Forelimb muscle (tissue), 1 donor: ENCODE results near the gene IPPK. TPM values are rescaled to one million over a fixed set of nuclear protein-coding genes. Genes with fewer than 3 reads are reported as not detected.

ENCODE experiments used
- DNase-seq: peaks from one replicate; pipeline ENCODE4 v3.0.0-alpha.2; 2013; ENCODE audit warnings: low read depth
- polyA plus RNA-seq: library from polyadenylated mRNA; unstranded; fragments of 120-200 nt; gene quantifications from one replicate; pipeline ENCODE4 v1.2.1, GENCODE V29; 2013; ENCODE audit not compliant: insufficient read length

The IPPK gene
- polyA plus RNA-seq, 1 donor: 7.2 TPM

DNA sequence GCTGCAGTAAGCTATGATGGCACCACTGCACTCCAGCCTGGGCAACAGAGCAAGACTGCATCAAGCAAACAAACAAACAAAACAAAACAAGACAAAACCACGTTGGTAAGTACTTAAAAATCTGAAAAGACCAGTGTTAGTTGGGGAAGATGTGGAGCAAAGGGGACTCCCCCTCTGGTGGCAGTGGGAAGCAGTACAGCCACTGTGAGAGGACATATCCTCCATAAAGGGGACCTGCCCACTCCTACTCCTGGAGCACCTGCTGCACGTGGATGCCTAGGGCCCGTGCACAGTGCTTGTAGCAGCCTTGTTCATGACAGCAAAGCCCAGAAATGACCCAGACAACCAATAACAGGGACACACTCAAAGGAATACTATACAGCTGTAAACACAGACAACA, 17.0 kb upstream of the IPPK start:
- DNase-seq: no peak

DNA sequence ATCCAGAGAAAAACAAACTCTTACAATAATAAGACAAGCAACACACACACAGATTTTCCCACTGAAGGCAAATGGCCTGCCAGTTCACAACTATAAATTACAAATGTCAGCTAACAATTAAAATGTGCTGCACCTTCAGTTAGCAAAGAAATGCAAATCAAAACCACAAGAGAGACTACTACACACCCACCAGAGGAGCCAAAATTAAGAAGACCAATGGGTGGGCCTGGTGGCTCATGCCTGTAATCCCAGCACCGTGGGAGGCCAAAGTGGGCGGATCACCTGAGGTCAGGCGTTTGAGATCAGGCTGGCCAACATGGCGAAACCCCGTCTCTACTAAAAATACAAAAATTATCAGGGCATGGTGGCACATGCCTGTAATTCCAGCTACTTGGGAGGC, 15.1 kb upstream of the IPPK start:
- no peak for DNase-seq

DNA sequence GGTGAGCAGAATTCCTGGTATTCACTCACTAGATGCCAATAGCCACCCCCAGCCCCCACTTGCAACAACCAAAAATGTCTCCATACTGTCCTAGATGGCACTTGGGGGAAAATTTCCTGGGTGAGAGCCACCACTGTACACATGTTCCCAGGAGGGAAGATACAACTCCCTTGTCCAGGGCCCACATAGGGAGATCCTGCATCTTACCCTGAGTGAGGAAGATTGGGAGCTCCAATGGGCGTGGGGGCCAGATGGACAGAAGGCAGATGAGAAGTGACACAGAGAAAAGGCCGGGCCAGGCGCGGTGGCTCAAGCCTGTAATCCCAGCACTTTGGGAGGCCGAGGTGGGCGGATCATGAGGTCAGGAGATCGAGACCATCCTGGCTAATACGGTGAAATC, 12.3 kb upstream of the IPPK start:
- DNase-seq: no peak

DNA sequence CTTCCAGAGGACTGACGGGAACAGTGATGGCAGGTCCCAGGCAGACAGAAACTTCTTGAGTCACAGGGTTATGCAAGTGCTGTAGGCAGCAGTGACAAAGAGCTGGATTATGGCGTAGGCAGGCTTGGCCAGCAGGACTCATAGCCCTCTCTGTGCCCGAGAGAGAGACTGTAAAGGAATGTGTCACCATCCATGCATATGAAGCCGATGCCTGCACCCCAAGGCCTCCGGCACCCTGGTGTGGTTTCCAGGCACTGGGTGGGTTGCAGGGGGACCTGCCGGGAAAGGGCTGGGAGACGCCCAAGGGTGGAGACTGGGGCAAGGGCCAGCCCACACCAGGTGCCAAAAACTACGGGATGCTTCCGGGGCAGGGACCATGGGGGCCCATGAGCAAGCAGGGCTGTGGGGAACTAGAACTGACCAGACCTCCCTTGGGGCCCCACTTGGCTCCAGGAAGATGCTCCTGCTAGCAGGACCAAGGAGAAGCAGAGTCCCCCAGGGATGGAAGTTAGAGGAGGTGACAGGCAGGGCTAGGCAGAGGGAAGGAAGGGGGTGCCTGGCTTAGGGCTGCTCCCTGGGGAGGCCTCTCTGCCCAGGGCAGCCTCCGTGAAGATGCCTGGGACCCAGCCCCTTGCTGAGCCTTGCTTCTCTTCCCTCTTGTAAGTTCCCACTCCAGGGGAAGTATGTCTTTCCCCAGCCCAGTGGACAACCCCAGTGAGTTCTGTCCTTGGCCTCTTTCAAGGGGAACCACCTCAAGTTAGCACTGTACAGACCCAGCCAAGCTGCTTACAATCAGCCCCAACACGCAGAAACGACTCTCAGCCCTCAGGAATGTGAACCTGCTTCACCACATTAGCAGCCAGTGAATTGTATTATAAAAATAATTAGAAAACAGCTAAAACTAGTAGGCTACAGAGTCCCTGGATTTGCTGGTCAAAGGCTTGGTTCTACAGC, 10.5 kb upstream of the IPPK start:
- no peak for DNase-seq

DNA sequence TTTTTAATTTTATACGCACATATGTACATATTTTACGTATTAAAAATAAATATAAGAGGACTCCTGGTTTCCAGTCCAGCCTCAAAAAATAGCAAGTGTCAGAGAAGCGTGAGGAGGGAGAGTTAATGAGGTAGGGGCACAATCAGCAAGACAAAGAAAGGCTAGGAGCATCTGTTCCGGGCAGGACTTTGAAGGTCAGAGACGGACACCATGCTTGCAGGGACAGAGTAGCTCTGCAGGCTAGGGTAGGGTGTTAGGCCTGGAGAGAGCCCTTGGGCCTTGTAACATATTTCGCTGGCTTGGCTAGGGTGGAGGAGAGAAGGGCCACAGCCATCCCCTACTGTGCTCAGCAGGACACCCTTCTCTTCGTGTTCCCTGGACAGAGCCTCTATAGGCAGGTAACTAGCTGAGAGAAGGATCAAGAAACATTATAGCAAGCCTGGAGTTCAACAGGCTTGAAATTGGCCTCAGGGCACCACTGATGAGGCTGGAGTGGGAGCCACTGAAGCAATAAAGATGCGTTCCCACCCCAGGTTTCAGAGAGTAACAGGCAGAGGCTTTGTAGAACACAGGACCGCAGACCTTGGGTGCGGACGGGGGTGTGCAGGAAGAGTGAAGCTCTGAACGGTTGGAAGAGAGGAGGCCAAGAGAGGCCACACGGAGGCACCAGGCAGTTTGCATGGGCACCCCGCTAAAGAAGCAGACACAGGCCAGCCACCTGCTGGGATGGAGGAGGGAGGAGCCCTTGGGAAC, 9.7 kb upstream of the IPPK start:
- DNase-seq: no peak

DNA sequence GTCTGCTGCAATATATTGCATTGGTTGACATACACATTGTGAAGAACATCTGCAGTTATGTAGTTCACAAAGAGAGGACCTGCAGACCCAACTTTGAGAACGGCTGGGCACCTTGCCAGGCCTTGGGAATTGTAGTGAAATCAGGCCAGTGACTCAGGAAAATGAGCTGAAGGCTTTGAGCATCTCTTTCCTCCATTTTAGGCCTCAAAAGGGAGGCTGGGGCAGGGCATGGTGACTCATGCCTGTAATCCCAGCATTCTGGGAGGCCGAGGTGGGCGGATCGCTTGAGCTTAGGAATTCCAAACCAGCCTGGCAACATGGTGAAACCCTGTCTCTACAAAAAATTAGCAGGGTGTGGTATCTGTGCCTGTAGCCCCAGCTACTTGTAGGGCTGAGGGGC, 1.4 kb upstream of the IPPK start:
- DNase-seq: no peak

DNA sequence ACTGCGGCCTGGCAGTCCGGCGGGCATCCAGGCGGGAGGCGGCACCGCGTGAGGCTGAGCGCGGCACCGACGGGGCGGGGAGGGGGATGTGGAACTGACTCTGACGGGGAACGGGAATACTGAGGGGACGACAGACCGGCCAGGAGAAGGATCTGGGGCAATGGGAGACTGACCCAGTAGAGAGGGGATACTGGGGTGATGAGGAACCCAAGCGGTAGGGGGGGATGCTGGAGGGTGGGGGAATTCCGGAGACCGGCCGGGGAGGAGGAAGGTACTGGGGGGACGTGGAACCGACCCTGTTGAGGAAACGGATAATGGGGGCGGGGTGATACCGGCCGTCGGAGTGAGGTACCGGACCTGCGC, 423 bp downstream of the IPPK start:
- no peak for DNase-seq

DNA sequence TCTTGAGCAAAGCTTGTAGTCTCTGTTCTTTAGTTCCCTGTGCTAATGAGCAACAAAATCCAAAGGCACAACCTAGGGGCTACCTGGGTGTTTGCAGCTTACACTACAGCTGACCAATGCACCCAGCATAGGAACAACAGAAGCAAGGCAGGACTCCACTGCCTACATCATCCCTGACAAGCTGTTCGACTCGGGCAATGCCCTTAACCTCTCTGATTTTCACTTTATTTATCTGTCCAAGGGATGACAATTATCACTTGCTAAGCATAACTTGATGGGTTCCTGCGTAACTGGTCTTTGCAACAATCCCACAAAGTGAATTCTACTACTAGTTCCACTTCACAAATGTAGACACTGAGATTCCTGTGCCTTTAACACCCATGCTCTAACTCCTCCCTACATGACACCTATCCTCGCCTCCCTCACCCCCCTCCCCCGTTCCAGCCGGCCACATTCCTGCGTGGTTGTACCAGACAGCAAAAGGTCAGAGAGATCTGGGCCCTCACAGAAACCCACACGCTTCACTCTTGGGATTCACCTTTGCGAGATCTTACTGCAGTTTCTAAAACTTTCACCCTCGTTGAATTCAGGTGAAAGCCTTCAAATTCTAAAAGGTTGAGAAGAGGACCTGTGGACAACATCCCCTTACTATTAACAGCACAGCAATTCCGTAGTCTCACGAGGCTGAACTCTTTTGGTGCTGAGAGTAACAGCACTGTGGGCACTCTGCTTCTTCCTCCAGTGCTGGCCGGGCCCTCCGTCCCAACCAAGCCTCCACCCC, 995 bp downstream of the IPPK start:
- DNase-seq: no peak

DNA sequence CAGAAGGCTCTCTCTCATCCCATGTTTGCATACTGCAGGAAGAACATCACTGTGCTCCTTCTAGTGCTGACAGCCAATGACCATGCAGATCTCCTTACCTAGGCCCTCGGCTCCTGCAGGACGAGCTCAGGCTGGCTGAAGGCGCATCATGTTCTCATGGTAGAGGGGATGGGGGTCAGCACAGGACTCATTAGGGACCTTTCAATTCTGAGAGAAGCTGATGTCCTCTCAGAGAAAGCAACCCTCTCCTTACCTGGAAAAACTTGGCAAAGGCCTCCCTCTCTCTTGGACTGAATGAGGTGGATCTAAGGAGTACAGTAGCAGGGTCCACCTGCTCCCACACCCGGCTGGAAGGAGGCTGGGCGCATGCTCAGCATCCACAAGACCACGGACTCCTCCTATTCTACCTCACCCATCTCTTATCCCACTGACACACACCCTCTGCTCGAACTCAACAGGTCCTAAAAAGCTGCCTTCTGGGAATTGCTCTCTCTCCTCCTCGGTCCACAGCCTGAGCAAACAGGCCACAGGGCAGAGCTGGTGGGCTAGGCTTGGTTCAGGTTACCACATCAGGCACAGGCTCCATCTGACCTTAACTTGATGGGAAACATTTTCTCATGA, 2.9 kb downstream of the IPPK start:
- no peak for DNase-seq

DNA sequence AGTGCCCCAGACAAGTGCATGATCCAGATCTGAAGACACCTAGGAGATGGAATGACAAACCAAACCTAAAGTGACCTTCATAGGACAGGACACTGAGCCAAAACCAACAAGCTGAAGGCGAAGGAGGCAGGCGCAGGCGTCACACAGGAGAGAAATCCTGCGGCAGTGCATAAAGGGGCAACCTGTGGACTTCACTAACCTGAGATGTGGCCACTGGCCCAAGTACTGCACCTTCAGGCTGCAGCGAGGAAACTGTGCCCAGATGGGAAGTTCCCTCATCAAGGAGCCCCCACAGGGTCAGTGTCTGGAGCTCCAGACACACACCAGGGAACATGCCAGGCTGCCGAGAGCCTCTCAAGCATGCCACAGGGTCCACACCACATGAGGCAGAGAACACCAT, 3.7 kb downstream of the IPPK start:
- no peak for DNase-seq

DNA sequence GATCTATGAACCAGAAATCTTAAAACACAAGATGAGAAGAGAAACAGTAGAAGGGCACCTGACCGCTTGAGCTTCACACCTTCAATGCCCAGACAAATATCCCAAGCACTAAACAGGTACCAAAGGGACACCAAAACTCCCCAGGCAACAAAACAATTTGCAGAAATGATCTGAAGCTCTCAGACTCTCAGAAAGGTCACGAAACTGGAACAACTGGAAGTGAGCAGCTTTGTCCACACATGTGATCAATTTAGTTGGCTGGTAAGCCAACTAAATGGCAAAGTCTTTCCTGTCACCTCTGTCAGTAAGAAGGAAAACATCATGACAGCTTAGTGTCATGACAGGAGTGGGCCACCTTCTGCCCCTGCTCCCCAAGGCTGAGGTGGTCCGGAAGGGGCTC, 4.1 kb downstream of the IPPK start:
- no peak for DNase-seq

DNA sequence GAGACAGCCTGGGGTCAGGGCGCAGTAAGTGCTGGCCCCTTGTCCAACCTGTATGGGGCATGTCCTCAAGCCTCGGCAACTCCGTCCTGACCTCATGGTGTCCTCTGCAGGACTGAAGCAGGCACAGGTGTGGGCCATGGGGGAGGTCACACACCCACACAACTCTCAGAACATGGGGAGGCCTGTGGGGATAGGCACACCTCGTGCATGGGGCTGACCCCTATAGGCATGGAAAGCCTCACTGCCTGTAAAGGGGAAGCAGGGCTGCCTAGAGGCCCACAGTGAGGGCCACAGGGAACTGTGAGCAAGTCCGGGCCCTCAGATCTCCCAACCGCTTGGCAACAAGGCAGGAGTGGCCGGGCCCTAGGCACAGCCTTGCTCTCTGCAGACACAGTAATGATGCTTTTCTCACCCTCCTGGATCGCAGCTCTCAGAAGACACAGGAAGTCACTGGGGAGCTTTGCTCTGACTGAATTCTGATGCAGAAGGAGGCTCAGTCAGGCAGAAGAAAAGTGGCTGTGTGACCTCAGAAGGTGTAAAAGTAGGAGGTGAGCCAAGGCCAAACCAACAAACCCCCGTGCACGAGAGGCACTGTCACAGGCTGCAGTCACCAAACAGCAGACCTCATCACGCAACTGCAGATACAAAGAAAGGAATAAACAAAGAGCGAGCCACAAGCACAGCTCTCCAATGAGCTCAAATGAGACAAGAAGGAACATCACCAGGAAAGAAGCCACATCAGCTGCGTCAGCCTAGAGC, 5.4 kb downstream of the IPPK start:
- no peak for DNase-seq

DNA sequence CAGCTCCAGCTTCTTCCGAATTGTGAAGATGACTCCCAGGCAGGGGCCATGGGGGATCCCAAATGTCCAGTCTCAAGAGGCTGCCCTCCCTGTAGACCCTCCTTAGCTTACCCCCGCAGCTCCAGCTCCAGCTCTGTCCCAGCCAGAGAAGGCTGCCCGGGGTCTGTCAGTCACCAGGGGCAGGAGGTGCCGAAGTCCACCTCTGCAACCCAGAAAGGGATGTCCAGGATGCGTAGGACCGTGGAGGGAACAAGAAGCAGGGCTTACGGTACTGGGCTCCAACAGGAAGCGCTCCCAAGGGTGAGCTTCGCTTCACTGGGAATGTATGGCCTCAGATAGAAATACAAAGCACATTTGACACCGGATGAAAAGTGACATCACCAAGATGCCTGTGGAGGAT, 6.0 kb downstream of the IPPK start:
- no peak for DNase-seq

DNA sequence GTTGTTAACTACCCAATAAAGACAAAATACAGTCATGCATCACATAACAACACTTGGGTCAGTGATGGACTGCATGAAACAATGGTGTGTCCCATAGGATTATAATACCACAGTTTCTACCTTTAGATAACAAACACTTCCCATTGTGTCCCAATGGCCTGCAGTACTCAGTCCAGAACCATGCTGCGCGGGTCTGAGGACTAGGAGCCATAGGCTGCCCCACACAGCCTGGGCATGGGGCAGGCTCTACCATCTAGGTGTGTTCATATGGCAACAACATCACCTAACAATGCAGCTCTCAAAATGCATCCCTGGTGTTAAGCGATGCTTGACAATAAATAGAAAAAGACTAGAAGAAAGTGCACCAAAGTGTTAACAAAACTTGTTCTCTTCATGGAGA, 6.8 kb downstream of the IPPK start:
- DNase-seq: no peak

DNA sequence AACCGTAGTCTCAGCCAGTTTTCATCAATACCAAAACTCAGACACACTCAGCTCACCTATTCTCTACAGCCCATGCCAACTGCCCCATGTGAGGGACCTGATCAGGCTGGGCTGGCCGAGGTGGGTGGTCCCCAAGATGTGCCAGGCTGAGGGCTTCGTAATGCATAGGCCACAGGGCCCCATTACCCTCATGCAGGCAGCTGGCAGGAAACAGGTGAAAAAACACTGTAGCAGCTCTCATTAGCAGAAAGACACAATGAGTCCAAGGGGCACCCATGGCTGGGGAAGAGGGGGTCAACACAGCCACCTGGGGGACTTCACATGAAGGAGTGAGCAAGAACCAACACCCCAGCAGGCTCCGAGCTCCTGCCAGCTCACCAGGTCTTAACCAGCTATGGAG, 8.2 kb downstream of the IPPK start:
- DNase-seq: no peak

DNA sequence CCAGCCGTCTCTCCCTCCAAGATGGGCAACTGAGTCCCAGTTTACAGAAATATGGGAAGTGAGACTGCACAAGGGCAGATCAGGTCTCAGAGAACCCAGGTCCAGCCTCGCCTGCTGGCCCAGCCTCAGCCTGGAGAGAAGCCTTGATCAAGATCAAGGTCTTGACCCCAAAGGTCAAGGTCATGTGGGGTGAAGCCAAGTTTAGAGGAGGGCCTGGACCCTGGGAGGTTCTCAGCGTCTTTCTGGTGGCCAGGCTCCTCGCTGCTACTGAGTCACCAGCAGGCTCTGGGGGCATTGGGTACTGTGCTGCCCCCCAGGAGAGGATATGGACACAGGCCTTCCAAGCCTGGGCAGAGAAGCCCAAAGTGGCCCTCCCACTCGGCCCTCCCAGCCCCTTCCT, 8.8 kb downstream of the IPPK start:
- no peak for DNase-seq

DNA sequence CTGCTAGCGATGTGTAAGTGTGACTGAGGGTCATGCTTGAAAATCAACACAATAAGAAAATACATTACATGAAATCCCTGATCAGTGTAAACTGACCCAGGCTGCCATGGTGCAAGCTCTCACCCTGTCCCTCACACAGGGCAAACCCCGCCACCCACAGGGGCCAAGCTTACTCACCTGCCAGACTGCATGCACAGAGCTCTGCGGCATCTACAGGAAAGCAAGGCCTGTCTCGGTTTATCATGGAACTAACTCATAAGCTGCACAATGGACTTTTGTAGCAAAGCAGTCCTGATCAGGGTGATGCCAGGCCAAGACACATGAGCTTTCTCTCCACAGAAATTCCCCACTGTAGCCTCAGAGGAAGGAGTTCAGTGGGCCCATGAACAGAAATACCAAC, 9.7 kb downstream of the IPPK start:
- no peak for DNase-seq

DNA sequence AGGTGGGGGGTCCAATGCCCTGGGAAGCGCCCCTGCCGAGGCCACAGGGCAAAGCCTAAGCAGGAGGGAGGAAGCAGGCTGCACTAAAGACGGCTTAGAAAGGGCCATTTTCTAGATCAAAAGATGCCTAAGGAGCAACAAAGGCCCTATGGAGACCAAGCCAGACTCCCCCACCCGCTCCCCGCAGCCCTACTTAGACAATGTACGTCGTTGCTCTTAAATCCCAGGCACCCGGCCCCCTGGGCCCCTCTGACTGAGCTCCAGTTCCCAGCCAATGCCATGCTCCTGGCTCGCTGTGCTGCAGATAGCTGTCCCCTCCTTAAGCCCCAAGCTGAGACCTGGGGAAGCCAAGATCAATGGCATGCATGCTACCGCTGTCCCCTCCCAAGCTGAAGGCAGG, 10.3 kb downstream of the IPPK start:
- DNase-seq: no peak

DNA sequence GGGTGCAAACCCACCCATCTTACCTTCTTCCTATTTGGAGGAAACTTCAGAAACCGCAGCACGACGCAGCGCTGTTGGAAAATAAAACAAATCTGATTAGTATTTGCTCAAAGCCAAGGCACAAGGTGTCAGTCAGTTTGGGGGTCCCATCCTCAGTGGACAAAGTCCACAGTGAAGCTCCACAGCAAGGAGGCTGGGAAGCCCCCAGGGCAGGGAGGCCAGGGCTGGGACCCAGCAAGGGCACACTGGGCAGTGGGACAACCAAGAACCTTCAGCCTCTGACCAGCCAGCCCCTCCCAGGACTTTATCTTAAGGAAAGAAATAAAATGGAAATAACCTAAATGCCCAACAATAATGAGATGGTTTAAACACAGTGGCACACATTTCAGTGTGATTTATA, 11.3 kb downstream of the IPPK start:
- no peak for DNase-seq

DNA sequence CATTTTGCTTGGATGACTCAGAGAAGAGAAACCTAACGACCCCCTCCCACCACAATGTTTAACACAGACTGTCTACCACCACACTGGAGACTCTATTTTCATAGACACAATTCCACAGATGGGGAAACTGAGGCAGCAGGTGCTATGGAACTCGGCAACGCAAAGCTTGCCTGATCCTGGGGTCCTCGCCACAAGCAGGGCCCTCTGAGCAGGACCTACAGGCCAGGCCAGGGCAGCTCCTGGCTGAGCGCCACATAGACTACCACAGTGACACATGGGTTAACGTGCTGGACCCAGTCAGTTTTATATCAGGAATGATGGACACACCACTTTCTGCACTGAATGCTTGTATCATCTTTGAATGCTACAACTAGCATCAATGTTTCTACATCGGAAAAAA, 11.8 kb downstream of the IPPK start:
- no peak for DNase-seq
